ENCODE data around the gene HTR4. TPM values are rescaled to one million over a fixed set of nuclear protein-coding genes. Genes with fewer than 3 reads are reported as not detected.

The HTR4 gene
- total RNA-seq, 1 experiment from 2014 or later = not detected

DNA sequence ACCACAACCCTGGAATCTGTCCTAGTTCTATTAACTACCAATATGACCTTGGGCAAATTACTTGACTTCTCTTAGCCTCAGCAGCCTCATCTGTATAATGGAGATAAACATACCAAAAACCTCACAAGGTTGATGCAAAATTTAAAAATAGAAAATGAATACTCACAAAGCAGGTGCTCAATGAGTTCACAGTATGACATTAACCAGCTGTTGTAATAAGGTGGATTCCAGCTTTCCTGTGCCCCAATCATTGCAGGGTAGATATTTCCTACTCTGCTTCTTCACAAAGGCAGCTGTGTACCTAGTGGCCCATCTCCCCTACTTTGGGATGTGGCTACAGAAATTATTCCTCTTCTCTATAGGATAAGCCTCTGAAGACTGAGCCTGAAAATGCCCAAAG is 8.8 kb downstream of the HTR4 start:
- no peaks in the 10 kb centered on the region for H3K9me3 ChIP-seq (ENCODE audit: control insufficient read depth in 1 of 2, insufficient read depth in 1 of 2, low read depth in 1 of 2, low read length in 2 of 2)
- no peaks in the 10 kb centered on the region for H3K79me2 ChIP-seq (ENCODE audit: insufficient read depth, low read length)
- no TSS peak for BruUV-seq (replicated peaks)
- no peak for DNase-seq (ENCODE audit: low read depth, low spot score)
- POLR2A ChIA-PET = no interaction called here
- no peak for ATAC-seq
- H3K27ac ChIP-seq (ENCODE audit: low read depth, low read length) = no peak overlapping the region
- H3K9ac ChIP-seq (ENCODE audit: low read length) = no peak overlapping the region
- H2AFZ ChIP-seq (ENCODE audit: low read depth, low read length, poor library complexity, severe bottlenecking) = no peak overlapping the region
- H3K4me3 ChIP-seq (replicated peaks in 1 of 2; ENCODE audit: low read depth in 1 of 2, low read length in 2 of 2) = no peak overlapping the region
- CTCF ChIA-PET = no interaction called here
- H3K9me2 ChIP-seq (ENCODE audit: insufficient read depth) = no peaks in the 10 kb centered on the region
- RAD21 ChIA-PET (ENCODE audit: low non-redundant PET in 1 of 2, low total read pairs in 2 of 2, uncharacterized antibody in 2 of 2, unreplicated experiment in 2 of 2) = no interaction called here
- H3K27me3 ChIP-seq (ENCODE audit: insufficient read depth, low read length) = peaks cover 46% of the 10 kb centered on the region
- no peaks in the 10 kb centered on the region for H4K20me1 ChIP-seq (ENCODE audit: insufficient read depth)
- H3K4me1 ChIP-seq (ENCODE audit: control insufficient read depth in 1 of 2, insufficient read depth in 2 of 2, low read length in 2 of 2) = no peaks in the 10 kb centered on the region
- H3K36me3 ChIP-seq (ENCODE audit: control insufficient read depth in 1 of 2, insufficient read depth in 2 of 2, low read length in 2 of 2) = no peaks in the 10 kb centered on the region
- no peak overlapping the region for H3K4me2 ChIP-seq (ENCODE audit: low read length)
- intact Hi-C loops (cut with micrococcal nuclease) = no loop called here
- no peak for TF ChIP-seq YY1 (IDR thresholded peaks at IDR 0.05; ENCODE audit: extremely low read depth, insufficient replicate concordance, low read depth, low read length)

DNA sequence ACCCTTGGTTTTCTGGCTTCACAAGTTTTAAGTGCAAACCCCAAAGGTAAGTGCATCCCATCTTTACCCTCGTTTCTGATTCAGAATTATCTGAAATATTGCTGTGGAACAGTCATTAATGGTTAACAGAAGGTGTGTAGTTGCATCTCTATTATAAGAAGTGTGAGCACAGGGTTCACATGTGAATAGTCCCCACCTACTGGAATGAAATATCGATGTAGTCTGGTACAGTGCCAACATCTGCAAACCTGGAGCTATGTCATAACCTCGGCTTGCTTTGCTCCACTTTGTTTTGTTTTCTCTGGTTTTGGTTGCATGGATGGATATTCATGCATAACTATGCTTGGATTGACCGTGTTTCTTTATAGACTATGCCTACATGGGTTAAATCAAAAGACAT is 12.6 kb downstream of the HTR4 start:
- Histone ChIP-seq H4K20me1 (ENCODE audit: insufficient read depth) (no peaks in the 10 kb centered on the region), H3K27me3 (ENCODE audit: insufficient read depth, low read length) (peaks cover 49% of the 10 kb centered on the region), H3K4me2 (ENCODE audit: low read length) (no peak overlapping the region), H3K4me3 (replicated peaks in 1 of 2; ENCODE audit: low read depth in 1 of 2, low read length in 2 of 2) (no peak overlapping the region), H3K79me2 (ENCODE audit: insufficient read depth, low read length) (no peaks in the 10 kb centered on the region), H3K9me2 (ENCODE audit: insufficient read depth) (no peaks in the 10 kb centered on the region), H3K36me3 (ENCODE audit: control insufficient read depth in 1 of 2, insufficient read depth in 2 of 2, low read length in 2 of 2) (no peaks in the 10 kb centered on the region), H2AFZ (ENCODE audit: low read depth, low read length, poor library complexity, severe bottlenecking) (no peak overlapping the region), H3K9ac (ENCODE audit: low read length) (no peak overlapping the region), H3K27ac (ENCODE audit: low read depth, low read length) (no peak overlapping the region), H3K4me1 (ENCODE audit: control insufficient read depth in 1 of 2, insufficient read depth in 2 of 2, low read length in 2 of 2) (no peaks in the 10 kb centered on the region), H3K9me3 (ENCODE audit: control insufficient read depth in 1 of 2, insufficient read depth in 1 of 2, low read depth in 1 of 2, low read length in 2 of 2) (no peaks in the 10 kb centered on the region)
- ATAC-seq (no peak), DNase-seq (ENCODE audit: low read depth, low spot score) (no peak)
- ChIA-PET CTCF (interaction anchor here (0.9 kb wide), 1 partner anchor 89 kb away, joined by 3 read pairs; no protein-coding TSS in a partner anchor), POLR2A (no interaction called here), RAD21 (ENCODE audit: low non-redundant PET in 1 of 2, low total read pairs in 2 of 2, uncharacterized antibody in 2 of 2, unreplicated experiment in 2 of 2) (no interaction called here)
- no peak for TF ChIP-seq ZNF274 (IDR thresholded peaks at IDR 0.05; ENCODE audit: low read depth, low read length)
- no peak for TF ChIP-seq CBX3 (IDR thresholded peaks at IDR 0.05; ENCODE audit: low read depth)
- TF ChIP-seq, protein P1, sequence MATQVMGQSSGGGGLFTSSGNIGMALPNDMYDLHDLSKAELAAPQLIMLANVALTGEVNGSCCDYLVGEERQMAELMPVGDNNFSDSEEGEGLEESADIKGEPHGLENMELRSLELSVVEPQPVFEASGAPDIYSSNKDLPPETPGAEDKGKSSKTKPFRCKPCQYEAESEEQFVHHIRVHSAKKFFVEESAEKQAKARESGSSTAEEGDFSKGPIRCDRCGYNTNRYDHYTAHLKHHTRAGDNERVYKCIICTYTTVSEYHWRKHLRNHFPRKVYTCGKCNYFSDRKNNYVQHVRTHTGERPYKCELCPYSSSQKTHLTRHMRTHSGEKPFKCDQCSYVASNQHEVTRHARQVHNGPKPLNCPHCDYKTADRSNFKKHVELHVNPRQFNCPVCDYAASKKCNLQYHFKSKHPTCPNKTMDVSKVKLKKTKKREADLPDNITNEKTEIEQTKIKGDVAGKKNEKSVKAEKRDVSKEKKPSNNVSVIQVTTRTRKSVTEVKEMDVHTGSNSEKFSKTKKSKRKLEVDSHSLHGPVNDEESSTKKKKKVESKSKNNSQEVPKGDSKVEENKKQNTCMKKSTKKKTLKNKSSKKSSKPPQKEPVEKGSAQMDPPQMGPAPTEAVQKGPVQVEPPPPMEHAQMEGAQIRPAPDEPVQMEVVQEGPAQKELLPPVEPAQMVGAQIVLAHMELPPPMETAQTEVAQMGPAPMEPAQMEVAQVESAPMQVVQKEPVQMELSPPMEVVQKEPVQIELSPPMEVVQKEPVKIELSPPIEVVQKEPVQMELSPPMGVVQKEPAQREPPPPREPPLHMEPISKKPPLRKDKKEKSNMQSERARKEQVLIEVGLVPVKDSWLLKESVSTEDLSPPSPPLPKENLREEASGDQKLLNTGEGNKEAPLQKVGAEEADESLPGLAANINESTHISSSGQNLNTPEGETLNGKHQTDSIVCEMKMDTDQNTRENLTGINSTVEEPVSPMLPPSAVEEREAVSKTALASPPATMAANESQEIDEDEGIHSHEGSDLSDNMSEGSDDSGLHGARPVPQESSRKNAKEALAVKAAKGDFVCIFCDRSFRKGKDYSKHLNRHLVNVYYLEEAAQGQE (IDR thresholded peaks at IDR 0.05; ENCODE audit: low read depth) = no peak
- no peak for TF ChIP-seq TCF7L2 (IDR thresholded peaks at IDR 0.05; ENCODE audit: borderline replicate concordance, extremely low read depth, insufficient read depth, insufficient read length)
- no peak for TF ChIP-seq EZH2phosphoT487 (IDR thresholded peaks at IDR 0.05; ENCODE audit: borderline replicate concordance)
- no peak for TF ChIP-seq SP1 (IDR thresholded peaks at IDR 0.05; ENCODE audit: low read depth)
- intact Hi-C loops (cut with micrococcal nuclease) = no loop called here
- no TSS peak for BruUV-seq (replicated peaks)
